ENCODE data around the gene TMEM106C. TPM values are rescaled to one million over a fixed set of nuclear protein-coding genes. Genes with fewer than 3 reads are reported as not detected.

TMEM106C gene
- polyA plus RNA-seq, 1 donor from 2014 or later, result 290 TPM

DNA sequence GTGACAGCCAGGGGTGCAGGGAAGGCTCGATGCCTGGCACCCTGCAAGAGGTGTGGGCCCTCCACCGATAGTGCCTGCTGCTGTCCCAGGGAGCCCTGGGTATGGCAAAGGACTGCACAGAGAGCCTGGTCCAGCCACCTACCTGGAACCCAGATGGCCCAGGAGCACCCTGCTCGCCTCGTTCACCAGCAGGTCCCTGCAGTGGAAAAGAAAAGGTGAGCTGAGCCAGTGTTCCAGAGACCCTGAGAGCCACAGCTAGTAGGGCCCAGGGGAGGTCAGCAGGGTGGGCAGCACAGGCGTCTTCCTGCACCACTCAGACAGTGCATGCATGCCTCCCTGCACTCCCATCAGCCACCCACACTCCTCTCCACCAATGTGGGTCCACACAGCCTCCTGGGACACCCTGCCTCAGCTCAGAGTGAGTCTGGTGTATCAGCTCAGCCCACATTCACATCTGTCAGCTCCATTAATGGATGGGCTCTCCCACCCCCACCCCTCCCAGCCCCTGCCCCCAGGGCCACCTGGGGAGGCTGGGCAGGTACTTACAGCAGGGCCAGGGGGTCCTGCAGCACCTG, 20.2 kb downstream of the TMEM106C start:
- no peaks in the 10 kb centered on the region for H3K9me2 ChIP-seq (ENCODE audit: insufficient read depth, low read length)
- H3K36me3 ChIP-seq (ENCODE audit: insufficient read depth, low read length), result no peaks in the 10 kb centered on the region
- no peaks in the 10 kb centered on the region for H3K9me3 ChIP-seq (ENCODE audit: low read length)
- H3K9ac ChIP-seq (ENCODE audit: low read length), result no peak overlapping the region
- H4K20me1 ChIP-seq (ENCODE audit: insufficient read depth), result no peaks in the 10 kb centered on the region
- no peak overlapping the region for H3K27ac ChIP-seq (ENCODE audit: low read length)
- no peak overlapping the region for H3K4me2 ChIP-seq (ENCODE audit: low read length)
- TF ChIP-seq, protein P1, sequence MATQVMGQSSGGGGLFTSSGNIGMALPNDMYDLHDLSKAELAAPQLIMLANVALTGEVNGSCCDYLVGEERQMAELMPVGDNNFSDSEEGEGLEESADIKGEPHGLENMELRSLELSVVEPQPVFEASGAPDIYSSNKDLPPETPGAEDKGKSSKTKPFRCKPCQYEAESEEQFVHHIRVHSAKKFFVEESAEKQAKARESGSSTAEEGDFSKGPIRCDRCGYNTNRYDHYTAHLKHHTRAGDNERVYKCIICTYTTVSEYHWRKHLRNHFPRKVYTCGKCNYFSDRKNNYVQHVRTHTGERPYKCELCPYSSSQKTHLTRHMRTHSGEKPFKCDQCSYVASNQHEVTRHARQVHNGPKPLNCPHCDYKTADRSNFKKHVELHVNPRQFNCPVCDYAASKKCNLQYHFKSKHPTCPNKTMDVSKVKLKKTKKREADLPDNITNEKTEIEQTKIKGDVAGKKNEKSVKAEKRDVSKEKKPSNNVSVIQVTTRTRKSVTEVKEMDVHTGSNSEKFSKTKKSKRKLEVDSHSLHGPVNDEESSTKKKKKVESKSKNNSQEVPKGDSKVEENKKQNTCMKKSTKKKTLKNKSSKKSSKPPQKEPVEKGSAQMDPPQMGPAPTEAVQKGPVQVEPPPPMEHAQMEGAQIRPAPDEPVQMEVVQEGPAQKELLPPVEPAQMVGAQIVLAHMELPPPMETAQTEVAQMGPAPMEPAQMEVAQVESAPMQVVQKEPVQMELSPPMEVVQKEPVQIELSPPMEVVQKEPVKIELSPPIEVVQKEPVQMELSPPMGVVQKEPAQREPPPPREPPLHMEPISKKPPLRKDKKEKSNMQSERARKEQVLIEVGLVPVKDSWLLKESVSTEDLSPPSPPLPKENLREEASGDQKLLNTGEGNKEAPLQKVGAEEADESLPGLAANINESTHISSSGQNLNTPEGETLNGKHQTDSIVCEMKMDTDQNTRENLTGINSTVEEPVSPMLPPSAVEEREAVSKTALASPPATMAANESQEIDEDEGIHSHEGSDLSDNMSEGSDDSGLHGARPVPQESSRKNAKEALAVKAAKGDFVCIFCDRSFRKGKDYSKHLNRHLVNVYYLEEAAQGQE (IDR thresholded peaks at IDR 0.05; ENCODE audit: borderline replicate concordance), result no peak
- TF ChIP-seq MXI1 (conservative IDR thresholded peaks at IDR 0.05; ENCODE audit: poor library complexity, severe bottlenecking), result no peak
- TF ChIP-seq SMC3 (conservative IDR thresholded peaks at IDR 0.05; ENCODE audit: poor library complexity), result no peak
- H3K79me2 ChIP-seq (replicated peaks; ENCODE audit: insufficient read depth, low read length), result no peaks in the 10 kb centered on the region
- no peaks in the 10 kb centered on the region for H3F3A ChIP-seq (ENCODE audit: insufficient read depth, low read length, poor library complexity, severe bottlenecking)
- H3K27me3 ChIP-seq (ENCODE audit: insufficient read depth, low read depth, low read length), result no peaks in the 10 kb centered on the region
- no peak overlapping the region for H3K4me3 ChIP-seq (ENCODE audit: low read length)
- H2AFZ ChIP-seq (ENCODE audit: low read depth, low read length), result no peak overlapping the region

DNA sequence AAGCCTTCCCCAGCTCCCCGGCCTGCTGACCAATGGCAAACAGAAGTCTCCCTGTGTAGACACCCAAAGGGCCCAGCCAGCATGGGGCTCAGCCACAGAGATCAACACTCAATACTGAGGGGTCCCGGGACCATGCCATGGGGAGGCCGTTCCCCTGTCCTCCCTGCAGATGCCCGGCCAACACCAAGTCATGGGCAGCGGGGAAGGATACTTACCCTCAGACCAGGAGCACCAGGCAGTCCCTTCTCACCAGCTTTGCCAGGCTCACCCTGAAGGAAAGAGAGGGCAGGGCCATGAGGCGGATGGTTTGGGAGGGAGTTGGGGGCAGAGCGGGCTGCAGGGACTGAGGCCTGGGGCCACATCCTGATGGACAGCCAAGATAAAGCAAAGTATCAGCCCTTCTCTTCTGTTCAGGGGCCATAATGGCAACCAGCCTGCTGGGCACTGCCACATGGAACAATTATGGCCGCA, 21.0 kb downstream of the TMEM106C start:
- H4K20me1 ChIP-seq (ENCODE audit: insufficient read depth), result no peaks in the 10 kb centered on the region
- no peak overlapping the region for H3K4me2 ChIP-seq (ENCODE audit: low read length)
- H3K27me3 ChIP-seq (ENCODE audit: insufficient read depth, low read depth, low read length), result no peaks in the 10 kb centered on the region
- H3K9ac ChIP-seq (ENCODE audit: low read length), result no peak overlapping the region
- no peak overlapping the region for H3K4me3 ChIP-seq (ENCODE audit: low read length)
- TF ChIP-seq TAF1 (IDR thresholded peaks at IDR 0.05; ENCODE audit: low read depth), result no peak
- TF ChIP-seq POLR2AphosphoS5 (IDR thresholded peaks at IDR 0.05), result no peak
- TF ChIP-seq EZH2 (IDR thresholded peaks at IDR 0.05; ENCODE audit: borderline replicate concordance, insufficient read depth, low read length, poor library complexity, severe bottlenecking), result no peak
- no peak for TF ChIP-seq MXI1 (conservative IDR thresholded peaks at IDR 0.05; ENCODE audit: poor library complexity, severe bottlenecking)
- TF ChIP-seq, protein P2, sequence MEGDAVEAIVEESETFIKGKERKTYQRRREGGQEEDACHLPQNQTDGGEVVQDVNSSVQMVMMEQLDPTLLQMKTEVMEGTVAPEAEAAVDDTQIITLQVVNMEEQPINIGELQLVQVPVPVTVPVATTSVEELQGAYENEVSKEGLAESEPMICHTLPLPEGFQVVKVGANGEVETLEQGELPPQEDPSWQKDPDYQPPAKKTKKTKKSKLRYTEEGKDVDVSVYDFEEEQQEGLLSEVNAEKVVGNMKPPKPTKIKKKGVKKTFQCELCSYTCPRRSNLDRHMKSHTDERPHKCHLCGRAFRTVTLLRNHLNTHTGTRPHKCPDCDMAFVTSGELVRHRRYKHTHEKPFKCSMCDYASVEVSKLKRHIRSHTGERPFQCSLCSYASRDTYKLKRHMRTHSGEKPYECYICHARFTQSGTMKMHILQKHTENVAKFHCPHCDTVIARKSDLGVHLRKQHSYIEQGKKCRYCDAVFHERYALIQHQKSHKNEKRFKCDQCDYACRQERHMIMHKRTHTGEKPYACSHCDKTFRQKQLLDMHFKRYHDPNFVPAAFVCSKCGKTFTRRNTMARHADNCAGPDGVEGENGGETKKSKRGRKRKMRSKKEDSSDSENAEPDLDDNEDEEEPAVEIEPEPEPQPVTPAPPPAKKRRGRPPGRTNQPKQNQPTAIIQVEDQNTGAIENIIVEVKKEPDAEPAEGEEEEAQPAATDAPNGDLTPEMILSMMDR (IDR thresholded peaks at IDR 0.05; ENCODE audit: poor library complexity, severe bottlenecking), result no peak
- TF ChIP-seq RAD21 (conservative IDR thresholded peaks at IDR 0.05), result no peak
- no peak for TF ChIP-seq EP300 (conservative IDR thresholded peaks at IDR 0.05; ENCODE audit: poor library complexity, severe bottlenecking)
- H3K36me3 ChIP-seq (ENCODE audit: insufficient read depth, low read length), result no peaks in the 10 kb centered on the region
- no peaks in the 10 kb centered on the region for H3K79me2 ChIP-seq (replicated peaks; ENCODE audit: insufficient read depth, low read length)
- H3F3A ChIP-seq (ENCODE audit: insufficient read depth, low read length, poor library complexity, severe bottlenecking), result no peaks in the 10 kb centered on the region
- H3K9me3 ChIP-seq (ENCODE audit: low read length), result no peaks in the 10 kb centered on the region
- H3K27ac ChIP-seq (ENCODE audit: low read length), result no peak overlapping the region
- H3K9me2 ChIP-seq (ENCODE audit: insufficient read depth, low read length), result no peaks in the 10 kb centered on the region
- H2AFZ ChIP-seq (ENCODE audit: low read depth, low read length), result no peak overlapping the region
